Measurements from ENCODE around the gene CYP4B1.
"Not testable (repeated sequence)": the region's sequence is repeated elsewhere in the genome, so short reads cannot be mapped to it uniquely, and the experiment has no call there.

The CYP4B1 gene

GRCh38 chr1:46816930-46817329 is 18.1 kb downstream of the CYP4B1 start:
- no peak for DNase-seq

DNA sequence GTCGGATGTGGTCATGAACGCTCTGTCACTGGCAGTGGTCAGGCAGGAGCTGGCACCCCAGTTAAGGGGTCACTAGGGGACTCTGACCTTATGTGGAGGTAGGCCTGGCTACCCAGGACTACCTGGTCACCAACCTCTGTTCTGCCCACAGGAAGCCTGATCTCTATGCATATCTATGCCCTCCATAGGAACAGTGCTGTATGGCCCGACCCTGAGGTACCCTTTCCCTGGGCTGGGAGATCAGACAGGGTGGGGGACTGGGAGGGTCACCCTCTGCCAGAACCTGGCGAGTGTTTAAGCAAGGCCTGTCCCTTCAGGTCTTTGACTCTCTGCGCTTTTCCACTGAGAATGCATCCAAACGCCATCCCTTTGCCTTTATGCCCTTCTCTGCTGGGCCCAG is 19.0 kb downstream of the CYP4B1 start:
- no peak for DNase-seq

GRCh38 chr1:46818591-46818990 is 19.7 kb downstream of the CYP4B1 start:
- no peak for DNase-seq

DNA sequence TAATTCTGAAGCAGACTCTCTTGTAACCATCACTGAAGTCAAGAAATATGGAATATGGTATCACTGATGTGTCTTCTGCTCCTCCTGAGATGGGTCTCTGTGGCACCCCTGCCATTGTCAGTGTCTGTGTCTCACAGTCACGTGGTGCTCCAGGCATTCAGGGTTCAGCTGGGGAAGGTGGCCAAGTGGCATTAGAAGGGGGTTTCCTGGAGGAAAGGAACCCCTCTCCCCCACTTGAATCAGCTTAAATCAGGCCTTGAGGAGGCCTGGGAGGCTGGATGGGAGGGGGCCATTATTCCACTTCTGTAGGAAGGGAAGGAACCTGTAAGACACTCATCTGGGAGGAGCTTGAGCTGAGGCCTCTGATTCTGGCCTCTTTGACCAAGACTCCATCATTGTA is 20.5 kb downstream of the CYP4B1 start:
- no peak for DNase-seq

GRCh38 chr1:46820076-46820475 is 21.2 kb downstream of the CYP4B1 start:
- DNase-seq = no peak

DNA sequence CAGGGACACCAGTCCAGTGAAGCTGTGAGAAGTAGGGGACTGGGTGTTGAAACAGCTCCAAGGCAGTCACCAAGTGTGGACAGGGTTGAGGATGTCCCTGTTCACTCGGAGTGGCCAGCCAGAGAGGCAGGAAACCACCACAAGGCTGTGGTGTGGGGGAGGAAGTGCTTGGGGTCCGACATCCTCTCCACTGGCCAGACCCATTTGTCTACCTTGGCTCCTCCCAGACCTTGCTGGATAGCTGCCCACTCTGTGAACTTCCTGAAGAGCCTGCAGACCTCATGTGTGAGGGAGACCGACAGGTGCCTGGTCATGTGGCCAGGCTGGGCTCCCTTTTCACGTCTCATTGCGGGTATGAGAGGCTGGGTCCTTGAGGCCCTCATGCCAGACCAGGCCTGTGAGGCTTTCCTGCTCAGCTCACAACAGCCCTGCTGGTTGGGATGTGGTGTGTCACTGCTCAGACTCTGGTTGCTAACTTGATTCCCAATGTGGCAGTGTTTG is 21.8 kb downstream of the CYP4B1 start:
- no peak for DNase-seq

DNA sequence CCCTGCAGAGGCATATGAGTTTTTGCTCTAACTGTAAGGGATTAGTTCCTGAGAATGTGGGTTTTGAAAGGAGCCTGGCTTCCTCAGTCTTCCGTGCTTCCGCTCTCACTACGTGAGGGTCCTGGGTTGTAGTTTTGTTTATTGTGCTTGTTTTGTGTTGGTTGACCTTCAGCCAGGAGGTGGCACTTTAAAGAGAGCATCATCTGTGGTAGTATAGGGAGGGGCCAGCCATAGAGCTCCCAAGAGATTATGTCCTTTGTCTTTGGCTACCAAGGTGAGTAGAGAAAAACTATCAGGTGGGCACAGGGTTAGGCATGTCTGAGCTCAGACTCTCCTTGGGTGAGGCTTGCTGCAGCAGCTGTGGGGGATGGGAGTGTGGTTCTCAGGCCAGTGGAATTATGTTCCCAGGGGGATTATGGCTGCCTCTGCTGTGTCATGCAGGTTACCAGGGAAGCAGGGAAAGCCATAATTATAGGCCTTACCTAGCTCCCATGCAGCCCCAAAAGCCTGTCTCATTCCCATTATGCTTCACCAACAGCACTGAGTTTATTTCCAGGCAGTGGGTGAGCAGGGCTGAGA is 23.5 kb downstream of the CYP4B1 start:
- DNase-seq = peak in 1 of 2 experiments; percentile 6

GRCh38 chr1:46823151-46823550 is 24.3 kb downstream of the CYP4B1 start:
- no peak for DNase-seq

DNA sequence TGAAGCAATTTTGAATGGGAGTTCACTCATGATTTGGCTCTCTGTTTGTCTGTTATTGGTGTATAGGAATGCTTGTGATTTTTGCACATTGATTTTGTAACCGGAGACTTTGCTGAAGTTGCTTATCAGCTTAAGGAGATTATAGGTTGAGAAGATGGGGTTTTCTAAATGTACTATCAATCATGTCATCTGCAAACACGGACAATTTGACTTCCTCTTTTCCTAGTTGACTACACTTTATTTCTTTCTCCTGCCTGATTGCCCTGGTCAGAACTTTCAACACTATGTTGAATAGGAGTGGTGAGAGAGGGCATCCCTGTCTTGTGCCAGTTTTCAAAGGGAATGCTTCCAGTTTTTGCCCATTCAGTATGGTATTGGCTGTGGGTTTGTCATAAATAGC is 28.0 kb downstream of the CYP4B1 start:
- DNase-seq = not testable (repeated sequence)

- DNase-seq = no peak
Observed at GRCh38 chr1:46830665-46831322, 31.9 kb downstream of the CYP4B1 start.

GRCh38 chr1:46835469-46835868 is 36.6 kb downstream of the CYP4B1 start:
- not testable (repeated sequence) for DNase-seq

DNA sequence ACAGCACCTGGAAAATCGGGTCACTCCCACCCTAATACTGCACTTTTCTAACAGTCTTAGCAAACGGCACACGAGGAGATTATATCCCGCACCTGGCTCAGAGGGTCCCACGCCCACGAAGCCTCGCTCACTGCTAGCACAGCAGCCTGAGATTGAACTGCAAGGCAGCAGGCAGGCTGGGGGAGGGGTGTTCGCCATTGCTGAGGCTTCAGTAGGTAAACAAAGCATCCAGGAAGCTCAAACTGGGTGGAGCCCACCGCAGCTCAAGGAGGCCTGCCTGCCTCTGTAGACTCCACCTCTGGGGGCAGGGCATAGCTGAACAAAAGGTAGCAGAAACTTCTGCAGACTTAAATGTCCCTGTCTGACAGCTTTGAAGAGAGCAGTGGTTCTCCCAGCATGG is 47.5 kb downstream of the CYP4B1 start:
- not testable (repeated sequence) for DNase-seq

DNA sequence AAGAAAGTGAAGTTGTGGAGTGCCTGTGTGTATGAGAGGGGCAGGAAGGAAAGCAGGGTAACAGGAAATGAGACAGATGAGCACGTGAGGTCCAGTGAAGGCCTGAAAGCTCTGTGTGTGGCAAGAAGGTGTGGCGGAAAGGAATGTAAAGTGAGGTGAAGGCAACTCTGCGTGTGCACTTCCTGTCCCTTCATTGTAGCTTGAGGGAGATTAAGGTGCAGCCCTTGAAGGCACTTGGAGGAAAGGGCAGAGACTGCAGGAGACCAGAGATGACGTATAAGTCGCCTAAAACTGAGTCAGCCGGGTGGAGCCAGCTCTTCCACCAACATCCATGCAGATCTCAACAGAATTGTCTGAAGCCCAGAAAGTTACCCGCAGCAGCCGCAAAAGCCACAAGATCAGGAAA is 58.8 kb downstream of the CYP4B1 start:
- DNase-seq = not testable (repeated sequence)

GRCh38 chr1:46862348-46862747 is 63.5 kb downstream of the CYP4B1 start:
- DNase-seq = no peak

Measured in NCI-H1930 (cell line).